K562 (cell line): ENCODE measurements around the gene SEC16A. TPM values are rescaled to one million over a fixed set of nuclear protein-coding genes. Genes with fewer than 3 reads are reported as not detected.

ENCODE experiments used
- ATAC-seq: fragments of 200-7000 bp; cut with Tn5 transposase; 3 replicates; pipeline ENCODE4 v1.9.1; 2020; ENCODE audit warnings: moderate library complexity
- BruUV-seq: library from RNA; stranded (reverse); fragments of 400-500 nt; replicated peaks from 2 replicates; lab custom pipeline; 2021; lab: Mats Ljungman, UMichigan
- CTCF ChIA-PET: fragments of 300-600 bp; formaldehyde crosslinking; extraction: SDS; loops from one replicate; lab custom pipeline; 2021; ENCODE audit warnings: low intra/inter-chr PET ratio; lab: Yijun Ruan, JAX
- POLR2A ChIA-PET: fragments of 300-600, 350-650 bp; sonication (Branson Sonifier 250); formaldehyde crosslinking; extraction: SDS; loops from one replicate; lab custom pipeline; 2021; ENCODE audit warnings: antibody characterized with exemption, inconsistent platforms; lab: Yijun Ruan, JAX
- DNase-seq, 4 experiments: peaks; one replicate each; pipeline versions ENCODE4 v3.0.0 to v3.0.0-alpha.2; 2011 to 2018; ENCODE audit warnings: low spot score in 3 of 4, mixed read lengths in 3 of 4; ENCODE audit errors: extremely low read depth in 1 of 4
- FAIRE-seq: peaks from 2 replicates; lab custom pipeline; 2011; peaks lifted over from hg19 to GRCh38; lab: Jason Lieb, UNC
- H2AFZ ChIP-seq: 2 replicates; pipeline ENCODE4 v1.6.0; 2011; ENCODE audit warnings: low read depth, low read length, control low read depth, inconsistent platforms
- H3K27ac ChIP-seq: fragments of 200-600 bp; 3 replicates; pipeline ENCODE4 v1.8.0; 2011; ENCODE audit warnings: low read depth, mild to moderate bottlenecking, control low read depth, inconsistent platforms, low read length, moderate library complexity, mixed read lengths; ENCODE audit errors: extremely low read depth
- H3K27me3 ChIP-seq, 2 experiments: fragments of 300-600 bp in 1 of 2; 2 replicates in 1 of 2; 3 replicates in 1 of 2; pipeline versions ENCODE4 v1.6.0 to v1.8.0; 2011; ENCODE audit warnings: inconsistent platforms in 2 of 2, low read length in 2 of 2, mild to moderate bottlenecking in 1 of 2, mixed read lengths in 1 of 2, moderate library complexity in 1 of 2; ENCODE audit not compliant: control insufficient read depth in 2 of 2, insufficient read depth in 2 of 2
- H3K36me3 ChIP-seq: fragments of 300-600 bp; 3 replicates; pipeline ENCODE4 v1.8.0; 2011; ENCODE audit warnings: mild to moderate bottlenecking, low read length, inconsistent platforms; ENCODE audit not compliant: control insufficient read depth, insufficient read depth
- H3K4me1 ChIP-seq, 2 experiments: fragments of 200-600 bp in 1 of 2; replicated peaks in 1 of 2; 2 replicates in 1 of 2; 3 replicates in 1 of 2; pipeline versions ENCODE4 v1.5.1 to v1.8.0; 2011; ENCODE audit warnings: inconsistent platforms in 2 of 2, low read length in 2 of 2, mild to moderate bottlenecking in 1 of 2, mixed read lengths in 1 of 2, moderate library complexity in 1 of 2; ENCODE audit not compliant: control insufficient read depth in 2 of 2, insufficient read depth in 2 of 2
- H3K4me2 ChIP-seq: 2 replicates; pipeline ENCODE4 v1.6.1; 2011; ENCODE audit warnings: low read length, control low read depth, inconsistent platforms, mixed read lengths; ENCODE audit not compliant: insufficient read depth
- H3K4me3 ChIP-seq: fragments of 200-600 bp; sonication (generic), shearing (Covaris generic); 2 replicates; pipeline ENCODE4 v1.5.1; 2016; ENCODE audit warnings: control low read depth, inconsistent platforms
- H3K79me2 ChIP-seq: fragments of 200-600 bp; 3 replicates; pipeline ENCODE4 v1.8.0; 2011; ENCODE audit warnings: low read length, inconsistent platforms; ENCODE audit not compliant: control insufficient read depth, insufficient read depth
- H3K9ac ChIP-seq, 2 experiments: 2 replicates each; pipeline versions ENCODE4 v1.6.0 to v1.6.1; 2011; ENCODE audit warnings: low read depth in 2 of 2, low read length in 2 of 2, control low read depth in 1 of 2, inconsistent platforms in 1 of 2, mild to moderate bottlenecking in 1 of 2, mixed read lengths in 1 of 2; ENCODE audit not compliant: insufficient read depth in 1 of 2
- H3K9me1 ChIP-seq: one replicate; pipeline ENCODE4 v1.6.0; 2011; ENCODE audit warnings: inconsistent platforms, mild to moderate bottlenecking, low read length, moderate library complexity; ENCODE audit not compliant: control insufficient read depth, insufficient read depth
- H3K9me3 ChIP-seq: replicated peaks from 2 replicates; pipeline ENCODE4 v1.5.1; 2011; ENCODE audit warnings: low read depth, low read length, inconsistent platforms; ENCODE audit not compliant: control insufficient read depth, insufficient read depth
- H4K20me1 ChIP-seq: replicated peaks from 2 replicates; pipeline ENCODE4 v1.6.1; 2011; ENCODE audit warnings: low read length, inconsistent platforms, mixed read lengths; ENCODE audit not compliant: control insufficient read depth, insufficient read depth
- CEBPB ChIP-seq: fragments of 450-650 bp; IDR thresholded peaks from 2 replicates; pipeline ENCODE4 v1.6.1; 2016; ENCODE audit warnings: missing genetic modification characterization, missing compliant biosample characterization
- CEBPG ChIP-seq, 3 experiments: fragments of 200-800 bp in 1 of 3; sonication (Bioruptor generic) in 1 of 3; sonication (generic) in 1 of 3; formaldehyde crosslinking in 1 of 3; IDR thresholded peaks in 2 of 3; conservative IDR thresholded peaks in 1 of 3; 2 replicates each; pipeline versions ENCODE4 v1.6.1 to v1.8.0; 2016 to 2022; ENCODE audit warnings: missing compliant biosample characterization in 2 of 3, missing genetic modification characterization in 2 of 3, mild to moderate bottlenecking in 1 of 3, missing genetic modification reagents in 1 of 3
- HBP1 ChIP-seq: fragments of 450-650 bp; formaldehyde crosslinking; IDR thresholded peaks from 2 replicates; pipeline ENCODE4 v1.4.0; 2022; ENCODE audit warnings: missing genetic modification characterization
- HNRNPL ChIP-seq: fragments of 200-400 bp; formaldehyde crosslinking; IDR thresholded peaks from 2 replicates; pipeline ENCODE4 v1.6.1; 2017; ENCODE audit warnings: low read depth, mild to moderate bottlenecking, low read length
- MBD1 ChIP-seq: fragments of 250-450 bp; sonication (Bioruptor Pico); IDR thresholded peaks from 2 replicates; pipeline ENCODE4 v1.8.0; 2022; ENCODE audit warnings: inconsistent platforms
- WGBS: fragments of 100-300 bp; shearing (Covaris generic); methylation state at CpG from one replicate; pipeline ENCODE4 v1.1.6; 2016; ENCODE audit warnings: low coverage, mixed read lengths; ENCODE audit not compliant: insufficient coverage; ENCODE audit errors: missing lambda C conversion rate; 5-methylcytosine and 5-hydroxymethylcytosine counted together
- in situ Hi-C: fragments of 300-500 bp; cut with MboI; formaldehyde crosslinking; loops from 4 replicates; pipeline ENCODE4 v1.15.0; 2018; ENCODE audit warnings: inconsistent platforms, mixed read lengths
- intact Hi-C: fragments of 100-400 bp; cut with micrococcal nuclease; formaldehyde crosslinking; loops from 2 replicates; pipeline ENCODE4 v1.14.2; 2022
- polyA plus RNA-seq, 8 experiments: library from polyadenylated mRNA; depleted of rRNA in 4 of 8; stranded (reverse) in 5 of 8; unstranded in 3 of 8; fragments of >200 nt; fragmentation: Nextera tagmentation in 2 of 8; fragmentation: Illumina TruSeq in 1 of 8; extraction: Ambion mirVana in 2 of 8; extraction: Trizol in 1 of 8; gene quantifications; 2 replicates each; pipeline versions ENCODE4 v1.2.1 to v1.2.3, GENCODE V29; 2011 to 2014; ENCODE audit warnings: inconsistent platforms in 1 of 8, missing spikeins in 1 of 8
- total RNA-seq, 7 experiments: library from RNA; depleted of rRNA in 6 of 7; stranded (reverse); fragments of >200 nt in 6 of 7; fragmentation: Illumina TruSeq in 2 of 7; extraction: Trizol in 2 of 7; gene quantifications; 2 replicates each; pipeline versions ENCODE4 v1.2.1 to v1.2.3, GENCODE V29; 2011 to 2021; ENCODE audit warnings: low replicate concordance in 1 of 7

Gene SEC16A
- total and polyA plus RNA-seq, 9 of the 15 experiments (the other 6 are each of a cell fraction or from before 2014, with no cell fraction given), result 8.3 to 62.8 (median 14.0) TPM

GRCh38 chr9:136522314-136523237 lies 39.7 kb upstream of the SEC16A start:
- Histone ChIP-seq H3K4me1 (peaks cover 0 to 73% of the 10 kb centered on the region in 2 experiments; a peak in 2 of 5 replicates), H4K20me1 (no peaks in the 10 kb centered on the region), H3K4me3 (no peak overlapping the region), H3K9me3 (no peaks in the 10 kb centered on the region), H3K27ac (no peak overlapping the region), H3K4me2 (no peak overlapping the region), H3K9me1 (no peaks in the 10 kb centered on the region), H3K9ac (no peak overlapping the region), H2AFZ (no peak overlapping the region), H3K27me3 (no peaks in the 10 kb centered on the region), H3K36me3 (peaks cover 23% of the 10 kb centered on the region; the same call in 1 of the 3 replicates), H3K79me2 (no peaks in the 10 kb centered on the region; the same call in 2 of the 3 replicates)
- ChIA-PET CTCF (no interaction called here), POLR2A (interaction anchor here (0.7 kb wide), 1 partner anchor 126 kb away, joined by 3 read pairs; no protein-coding TSS in a partner anchor)
- BruUV-seq, result no TSS peak
- 88% methylated on average over 44 of the region's 59 CpGs for WGBS
- intact Hi-C loops (no loop called here), in situ Hi-C loops (no loop called here)
- TF ChIP-seq HBP1 (CRISPR knock-in tag), result no peak
- 0 out of 2 replicates have a peak, but pooled peaks have one; percentile 27 for TF ChIP-seq CEBPG (CRISPR knock-in tag; IDR thresholded peaks at IDR 0.05)
- no peak for TF ChIP-seq CEBPG (tag; conservative IDR thresholded peaks at IDR 0.05 in 1 of 2, IDR thresholded peaks at IDR 0.05 in 1 of 2)
- TF ChIP-seq CEBPB (tag), result peak; percentile 54
- no peak for TF ChIP-seq MBD1
- TF ChIP-seq HNRNPL, result 0 out of 2 replicates have a peak, but pooled peaks have one; percentile 17
- no peak for ATAC-seq
- DNase-seq, result no peak
- no peak for FAIRE-seq
